NK-92 treated with Interleukin-12 subunit alpha and Interleukin-12 subunit beta, amount 100 ng/mL, for 24 hours (cell line): ENCODE results near the gene MRPL1.
"Not testable (repeated sequence)": the region's sequence is repeated elsewhere in the genome, so short reads cannot be mapped to it uniquely, and the experiment has no call there.

ENCODE experiments used
- DNase-seq: peaks from one replicate; lab custom pipeline; 2025; lab: John Stamatoyannopoulos, UW

Gene MRPL1

GRCh38 chr4:77982900-77983540 lies 120.4 kb downstream of the MRPL1 start:
- DNase-seq, result not testable (repeated sequence)

DNA sequence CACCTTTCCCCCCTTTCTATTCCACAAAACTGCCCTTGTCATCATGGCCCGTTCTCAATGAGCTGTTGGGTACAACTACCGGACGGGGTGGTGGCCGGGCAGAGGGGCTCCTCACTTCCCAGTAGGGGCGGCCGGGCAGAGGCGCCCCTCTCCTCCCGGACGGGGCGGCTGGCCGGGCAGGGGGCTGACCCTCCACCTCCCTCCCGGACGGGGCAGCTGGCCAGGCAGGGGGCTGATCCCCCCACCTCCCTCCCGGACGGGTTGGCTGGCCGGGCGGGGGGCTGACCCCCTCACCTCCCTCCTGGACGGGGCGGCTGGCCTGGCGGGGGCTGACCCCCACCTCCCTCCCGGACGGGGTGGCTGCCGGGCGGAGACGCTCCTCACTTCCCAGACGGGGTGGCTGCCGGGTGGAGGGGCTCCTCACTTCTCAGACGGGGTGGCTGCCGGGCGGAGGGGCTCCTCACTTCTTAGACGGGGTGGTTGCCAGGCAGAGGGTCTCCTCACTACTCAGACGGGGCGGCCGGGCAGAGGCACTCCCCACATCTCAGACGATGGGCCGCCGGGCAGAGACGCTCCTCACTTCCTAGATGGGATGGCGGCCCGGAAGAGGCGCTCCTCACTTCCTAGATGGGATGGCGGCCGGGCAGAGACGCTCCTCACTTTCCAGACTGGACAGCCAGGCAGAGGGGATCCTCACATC lies 121.1 kb downstream of the MRPL1 start:
- DNase-seq, result not testable (repeated sequence)

- no peak for DNase-seq
Observed at GRCh38 chr4:77989968-77990367, 127.3 kb downstream of the MRPL1 start.

DNA sequence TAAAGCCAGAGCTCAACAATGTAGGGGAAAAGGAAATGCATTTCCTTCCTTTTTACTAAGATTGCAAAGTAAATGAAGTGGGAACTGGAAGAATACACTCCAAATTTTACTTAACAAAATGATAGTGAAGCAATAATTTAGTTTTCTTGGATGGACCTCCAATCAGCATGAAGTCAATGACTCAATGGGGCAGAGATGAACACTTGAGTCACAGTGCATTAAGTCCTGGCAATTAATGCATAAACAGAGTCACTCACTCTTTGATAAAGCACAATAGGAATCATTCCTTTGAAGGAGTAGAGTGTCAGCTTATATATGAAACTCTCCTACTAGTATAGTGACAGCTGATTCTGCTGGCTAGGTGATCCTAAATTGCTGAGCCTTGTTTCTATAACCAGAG lies 127.8 kb downstream of the MRPL1 start:
- no peak for DNase-seq

- DNase-seq, result no peak
Observed at GRCh38 chr4:77990904-77991358, 128.3 kb downstream of the MRPL1 start.

DNA sequence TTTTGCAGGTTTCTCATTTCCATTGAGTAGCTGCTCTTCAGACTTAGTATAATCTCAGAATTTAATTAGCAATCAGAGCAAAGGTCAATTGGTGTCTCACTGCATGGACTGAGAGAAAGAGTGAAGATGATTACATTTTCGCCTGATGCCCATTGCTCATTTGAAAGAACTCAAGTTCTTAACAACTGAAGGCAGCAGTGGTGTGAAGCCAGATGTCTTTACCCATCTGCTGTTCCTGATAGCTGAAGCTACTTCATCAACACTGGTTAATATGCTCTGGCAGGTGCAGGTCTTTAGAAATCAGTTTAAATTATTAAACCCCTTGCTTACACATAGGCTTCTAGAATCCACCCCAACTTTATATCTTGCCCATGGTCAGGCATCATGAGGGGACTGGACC lies 130.0 kb downstream of the MRPL1 start:
- DNase-seq, result no peak

GRCh38 chr4:77994194-77994721 lies 131.6 kb downstream of the MRPL1 start:
- DNase-seq, result no peak

- no peak for DNase-seq
Observed at GRCh38 chr4:77996076-77996475, 133.4 kb downstream of the MRPL1 start.

DNA sequence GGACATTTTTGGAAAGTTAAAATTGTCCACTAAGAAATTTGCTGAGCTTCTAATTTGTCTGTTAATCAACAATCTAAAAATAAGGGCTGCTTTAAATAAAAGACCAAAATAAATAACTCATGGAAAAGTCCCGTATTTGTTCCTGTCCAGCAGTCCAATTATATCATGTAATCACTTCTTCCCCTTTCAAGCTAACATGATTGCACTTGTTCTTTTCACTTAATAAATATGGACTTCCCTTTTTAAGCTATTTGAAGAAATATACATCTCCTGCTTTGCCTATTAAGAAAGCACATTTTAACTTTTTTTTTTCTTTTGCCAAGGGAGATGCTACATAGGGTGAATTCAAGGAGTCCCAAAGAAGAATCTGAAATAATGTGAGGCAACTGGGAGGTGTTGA lies 138.9 kb downstream of the MRPL1 start:
- no peak for DNase-seq

DNA sequence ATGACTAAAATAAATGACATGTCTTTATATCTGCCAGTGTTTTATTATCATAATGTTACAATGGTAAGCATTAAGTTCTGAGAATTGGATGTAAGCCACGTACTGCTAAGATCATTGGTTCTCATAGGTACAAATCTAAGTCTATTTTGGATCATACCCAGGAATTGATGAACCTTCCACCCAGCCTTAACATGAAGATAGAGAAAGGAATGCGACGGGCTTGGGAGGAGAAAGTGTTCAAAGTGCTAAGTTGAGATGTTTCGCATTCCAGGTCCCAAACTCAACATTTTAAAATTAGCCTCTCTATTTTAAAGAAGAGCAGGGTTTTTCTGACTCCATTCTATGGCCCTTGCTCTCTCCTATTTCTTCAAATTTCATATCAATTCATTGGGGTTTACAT lies 139.6 kb downstream of the MRPL1 start:
- DNase-seq, result no peak
